SH-SY5Y (cell line): ENCODE data around the gene SLC37A3.

Source experiments
- GATA2 ChIP-seq: IDR thresholded peaks from 2 replicates; pipeline ENCODE4 v1.6.1; 2011; ENCODE audit warnings: mild to moderate bottlenecking, low read depth, low read length
- GATA3 ChIP-seq: IDR thresholded peaks from 2 replicates; pipeline ENCODE4 v1.6.1; 2011; ENCODE audit warnings: low read depth, mild to moderate bottlenecking, low read length, moderate library complexity

DNA sequence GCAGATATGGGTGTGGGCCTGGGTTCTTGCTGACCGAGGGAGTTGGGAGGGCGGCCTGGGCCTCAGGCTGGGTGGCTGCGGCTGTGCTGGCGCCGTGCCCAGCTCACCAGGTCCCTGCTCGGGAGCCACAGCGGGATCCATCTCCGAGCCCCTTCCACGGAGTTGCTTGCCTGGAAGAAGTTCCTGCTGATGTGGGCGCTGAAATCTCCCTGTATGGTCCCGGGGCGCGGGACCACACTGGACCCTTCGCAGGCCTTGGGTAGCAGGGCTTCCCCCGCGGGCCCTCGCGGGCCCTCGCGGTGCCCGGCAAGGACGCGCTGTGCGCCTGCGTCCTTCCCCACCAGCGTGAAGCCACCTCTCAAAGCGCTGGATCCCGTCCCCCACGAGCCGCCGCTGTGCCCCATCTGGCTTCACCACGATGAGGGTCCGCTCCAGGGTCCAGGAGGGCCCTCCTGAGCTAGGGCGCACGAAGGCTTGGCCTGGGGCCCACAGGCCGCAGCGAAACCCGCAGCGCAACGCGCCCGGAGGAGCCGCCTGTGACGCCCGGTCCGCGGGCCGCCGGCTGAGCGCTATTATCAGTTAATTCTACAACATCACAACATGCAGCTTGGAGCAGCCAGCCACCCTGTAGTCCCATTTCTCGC lies 37.0 kb upstream of the SLC37A3 start:
- TF ChIP-seq GATA2 (no peak), GATA3 (no peak)
